NCI-H2107 (cell line): Measurements from ENCODE around the gene CADM1.

Experiments
- DNase-seq: peaks from one replicate; lab custom pipeline; 2025; lab: John Stamatoyannopoulos, UW

The CADM1 gene

DNA sequence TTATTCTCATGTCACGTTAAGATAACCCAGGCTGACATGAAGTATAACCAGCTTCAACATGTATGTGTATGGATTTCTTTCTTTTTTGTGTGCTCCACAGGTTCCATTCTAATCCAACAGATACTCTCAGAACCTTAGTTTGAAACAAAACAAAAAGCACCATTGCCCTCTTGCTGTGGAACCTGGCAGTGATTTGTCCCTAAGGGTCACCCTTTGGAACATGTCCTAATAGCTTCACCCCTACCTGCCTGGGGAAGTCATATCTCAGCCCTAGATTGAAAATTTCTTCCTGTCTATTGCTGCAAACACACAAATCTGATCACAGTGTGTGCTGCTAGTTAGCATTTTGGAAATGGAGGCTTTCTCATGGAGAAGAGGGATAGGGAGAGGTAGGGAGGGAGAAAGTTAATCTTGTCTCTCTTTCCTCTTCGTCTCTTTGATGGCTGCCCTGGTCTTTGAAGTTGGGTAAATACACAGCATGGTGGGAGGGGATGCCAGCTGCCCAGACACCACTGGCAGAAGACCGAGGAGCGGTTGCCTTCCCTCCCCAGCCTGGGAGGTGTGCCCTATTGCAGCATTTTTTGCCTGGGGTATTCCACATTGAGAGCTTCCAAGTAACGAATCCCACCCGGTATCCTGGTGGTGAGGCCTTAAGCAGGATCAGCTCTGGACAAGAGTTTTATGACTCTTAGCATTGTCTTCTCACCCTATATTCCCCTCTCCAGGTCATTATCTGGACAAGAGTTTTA is 11.6 kb upstream of the CADM1 start:
- DNase-seq, result no peak

DNA sequence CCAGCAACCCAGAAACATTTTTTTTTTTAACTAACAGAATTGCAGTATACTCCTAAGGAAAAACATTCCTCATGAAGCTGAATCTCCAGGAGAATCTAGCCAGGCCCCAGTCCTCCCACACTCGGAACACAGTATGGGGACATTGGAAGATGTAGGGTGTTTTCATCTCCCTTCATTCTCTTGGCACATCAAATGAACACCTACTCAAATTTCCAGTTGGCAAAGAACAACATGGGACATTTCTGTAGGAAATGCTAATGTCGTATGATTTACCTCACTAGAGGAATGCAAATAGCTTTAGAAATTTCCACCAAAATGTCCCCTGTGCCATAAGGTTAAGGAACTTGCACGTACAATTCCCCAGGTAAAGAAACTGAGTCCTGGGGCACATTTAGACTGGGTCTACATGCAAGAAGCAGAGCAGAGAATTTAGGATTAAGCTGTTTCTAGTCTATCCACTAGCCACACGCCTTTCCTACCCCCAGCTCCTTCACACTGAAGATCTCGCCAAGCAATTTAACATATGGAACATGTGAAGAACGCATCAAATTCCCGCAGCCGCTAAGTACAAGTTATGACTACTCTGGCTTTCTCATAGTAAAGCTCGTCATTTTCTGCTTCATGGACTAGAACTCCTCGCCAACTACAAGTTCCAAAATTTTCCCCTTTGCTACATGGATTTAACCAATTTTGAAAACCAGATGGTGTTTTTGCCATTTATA is 2.9 kb upstream of the CADM1 start:
- DNase-seq, result no peak

DNA sequence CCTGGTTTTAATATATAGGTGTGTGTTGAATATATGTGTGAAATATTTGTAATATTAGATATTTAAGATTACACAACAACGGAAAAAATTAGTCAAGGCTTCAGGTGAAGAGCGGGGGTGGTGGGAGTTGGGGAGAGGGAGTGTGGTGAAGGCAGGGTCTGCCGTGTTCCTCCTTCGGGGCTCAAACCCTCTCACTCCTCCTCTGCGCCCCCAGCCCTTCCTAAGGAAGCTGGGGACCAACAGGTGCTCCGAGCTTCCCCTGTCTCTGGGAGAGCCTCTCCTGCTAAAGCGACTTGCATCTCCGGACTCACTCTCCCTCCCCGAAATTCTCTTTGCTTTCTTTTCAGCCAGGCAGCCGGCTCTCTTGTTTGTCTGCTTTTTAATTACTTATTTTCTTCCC is 960 bp upstream of the CADM1 start:
- DNase-seq, result no peak

DNA sequence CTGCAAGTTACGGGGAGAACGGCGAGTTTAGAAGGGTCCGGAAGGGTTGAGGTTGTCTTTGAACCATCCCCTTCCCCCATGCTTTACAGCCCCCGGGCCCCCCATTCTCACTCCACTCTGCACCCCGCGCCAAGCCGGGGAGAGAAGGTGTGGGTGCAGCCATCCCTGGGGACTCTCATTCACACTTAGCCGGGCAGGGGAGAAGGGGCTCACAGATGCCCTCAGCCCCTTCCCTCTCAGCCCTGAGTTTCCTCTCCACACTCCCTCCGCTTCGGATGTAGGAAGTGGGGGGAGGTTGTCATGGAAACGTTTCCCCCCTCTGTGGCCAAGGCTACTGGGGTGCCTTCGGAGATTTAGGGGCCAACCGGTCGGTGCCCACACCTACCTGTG is 334 bp downstream of the CADM1 start:
- DNase-seq, result no peak

GRCh38 chr11:115503083-115503885 is 931 bp downstream of the CADM1 start:
- no peak for DNase-seq

- no peak for DNase-seq
Measured at GRCh38 chr11:115502636-115503082, 1.6 kb downstream of the CADM1 start.

DNA sequence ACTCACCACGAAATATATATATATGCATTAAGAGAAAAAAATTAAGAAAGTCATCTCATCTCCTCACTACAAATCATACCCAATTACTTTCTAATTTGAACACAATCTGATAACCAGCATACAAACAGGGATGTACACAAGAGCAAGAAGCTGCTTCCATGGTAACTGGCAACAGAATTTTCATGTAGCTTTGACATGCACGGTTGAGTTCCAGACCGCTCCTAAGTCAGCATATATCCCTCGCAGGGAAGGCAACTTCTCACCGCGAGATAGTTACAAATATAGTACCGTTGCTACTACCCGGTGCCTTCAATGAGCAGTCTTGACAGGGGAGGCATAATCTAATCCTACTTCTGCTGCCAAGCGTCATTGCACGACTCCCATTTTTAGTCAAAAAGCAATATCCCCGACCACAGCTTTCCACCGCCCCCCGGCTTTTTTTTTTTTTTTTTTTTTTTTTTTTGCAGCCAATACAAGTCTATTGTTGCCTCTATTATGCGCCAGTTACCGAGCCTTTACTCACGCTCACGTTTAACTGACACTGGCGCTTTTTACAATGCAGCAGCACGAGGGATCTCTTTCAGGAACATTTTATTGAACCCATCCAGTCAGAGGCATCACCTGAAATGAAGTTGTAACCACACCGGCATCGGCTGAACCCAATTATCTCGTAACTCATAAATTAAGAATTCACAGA is 2.2 kb downstream of the CADM1 start:
- no peak for DNase-seq

- no peak for DNase-seq
Measured at GRCh38 chr11:115501502-115501892, 2.7 kb downstream of the CADM1 start.

- DNase-seq, result no peak
Measured at GRCh38 chr11:115500547-115501501, 3.4 kb downstream of the CADM1 start.

GRCh38 chr11:115499891-115500290 is 4.3 kb downstream of the CADM1 start:
- no peak for DNase-seq

- no peak for DNase-seq
Measured at GRCh38 chr11:115499241-115499799, 4.9 kb downstream of the CADM1 start.

GRCh38 chr11:115498354-115498753 is 5.9 kb downstream of the CADM1 start:
- no peak for DNase-seq

GRCh38 chr11:115497303-115497702 is 6.9 kb downstream of the CADM1 start:
- no peak for DNase-seq

GRCh38 chr11:115496892-115497291 is 7.3 kb downstream of the CADM1 start:
- no peak for DNase-seq

DNA sequence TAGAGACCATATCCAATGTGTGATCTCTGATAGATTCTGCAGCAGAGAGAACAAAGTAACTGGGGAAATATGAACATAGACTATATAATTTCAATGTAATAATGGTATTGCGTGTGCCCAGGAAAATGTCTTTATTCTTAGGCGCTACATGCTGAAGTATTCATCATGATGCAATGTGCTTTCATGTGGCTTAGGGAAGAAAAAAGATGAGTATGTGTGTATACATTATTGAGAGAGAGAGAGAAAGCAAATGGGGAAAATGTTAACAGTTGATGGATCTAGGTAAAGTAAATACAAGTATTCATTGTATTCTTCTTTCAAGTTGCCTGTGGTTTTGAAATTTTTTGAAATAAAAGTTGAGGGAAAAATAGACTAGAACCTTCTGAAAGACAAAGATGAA is 10.3 kb downstream of the CADM1 start:
- no peak for DNase-seq

GRCh38 chr11:115493488-115493887 is 10.7 kb downstream of the CADM1 start:
- DNase-seq, result no peak

- DNase-seq, result no peak
Measured at GRCh38 chr11:115489466-115489865, 14.7 kb downstream of the CADM1 start.

DNA sequence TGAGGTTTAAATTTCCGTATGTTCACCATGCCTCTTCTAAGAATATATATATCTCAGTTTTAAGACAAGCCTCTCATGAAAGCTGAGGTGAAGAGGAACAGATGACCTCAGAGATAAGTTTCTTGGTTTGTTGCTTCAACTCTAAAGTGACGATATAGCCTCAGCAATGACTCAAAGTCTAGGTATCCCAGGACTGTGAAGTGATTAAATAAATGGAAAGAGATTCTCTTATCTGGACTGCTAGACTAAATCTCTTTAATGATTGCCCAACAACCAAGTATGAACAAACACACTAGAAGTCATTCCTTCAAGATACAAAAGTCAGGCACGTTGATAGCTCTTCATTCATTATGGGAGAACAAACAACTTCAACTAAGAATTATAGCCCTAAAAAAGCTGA is 15.3 kb downstream of the CADM1 start:
- DNase-seq, result no peak

DNA sequence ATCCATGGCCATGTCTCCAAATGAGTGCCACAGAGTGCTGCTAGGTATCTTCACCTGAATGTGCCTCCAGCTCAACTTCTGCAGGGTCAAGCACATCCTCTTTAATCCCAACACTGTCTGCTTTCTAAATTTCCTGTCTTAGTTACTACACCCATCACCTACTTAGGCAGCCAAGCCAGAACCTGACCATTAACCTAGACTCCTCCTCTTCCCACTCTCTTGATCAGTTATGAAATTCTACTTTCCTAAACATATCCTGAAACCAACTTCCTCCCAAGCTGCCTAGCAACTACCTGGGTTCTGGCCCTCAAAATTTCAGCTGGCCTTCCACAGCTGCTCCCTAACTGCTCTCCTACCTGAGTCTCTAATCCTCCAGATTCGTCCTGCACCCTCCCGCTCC is 22.7 kb downstream of the CADM1 start:
- DNase-seq, result no peak

GRCh38 chr11:115480611-115481010 is 23.6 kb downstream of the CADM1 start:
- DNase-seq, result no peak

GRCh38 chr11:115477410-115477809 is 26.8 kb downstream of the CADM1 start:
- DNase-seq, result no peak
